Glutamatergic neuron (in vitro differentiated cells): ENCODE measurements around the gene AGFG1. TPM values are rescaled to one million over a fixed set of nuclear protein-coding genes. Genes with fewer than 3 reads are reported as not detected.

Experiments
- DNase-seq: peaks from one replicate; pipeline ENCODE4 v3.0.0; 2022
- H3K27ac Mint-ChIP-seq: one replicate; pipeline ENCODE4 v1.8.0; 2020; ENCODE audit warnings: mild to moderate bottlenecking, mixed read lengths, inconsistent platforms; ENCODE audit not compliant: unreplicated experiment
- H3K27me3 Mint-ChIP-seq: one replicate; pipeline ENCODE4 v1.8.0; 2020; ENCODE audit warnings: mild to moderate bottlenecking, moderate library complexity, mixed read lengths, inconsistent platforms; ENCODE audit not compliant: unreplicated experiment
- H3K36me3 Mint-ChIP-seq: one replicate; pipeline ENCODE4 v1.8.0; 2020; ENCODE audit warnings: mild to moderate bottlenecking, mixed read lengths, inconsistent platforms; ENCODE audit not compliant: unreplicated experiment
- H3K4me1 Mint-ChIP-seq: one replicate; pipeline ENCODE4 v1.8.0; 2020; ENCODE audit warnings: mild to moderate bottlenecking, low read depth, mixed read lengths, inconsistent platforms; ENCODE audit not compliant: unreplicated experiment
- H3K4me3 Mint-ChIP-seq: one replicate; pipeline ENCODE4 v1.8.0; 2020; ENCODE audit warnings: mild to moderate bottlenecking, mixed read lengths, inconsistent platforms; ENCODE audit not compliant: unreplicated experiment
- H3K9me3 Mint-ChIP-seq: one replicate; pipeline ENCODE4 v1.8.0; 2020; ENCODE audit warnings: mild to moderate bottlenecking, moderate library complexity, mixed read lengths, inconsistent platforms; ENCODE audit not compliant: unreplicated experiment
- CTCF ChIP-seq: fragments of 200-600 bp; sonication (generic); IDR thresholded peaks from one replicate; pipeline ENCODE4 v1.5.0; 2021; ENCODE audit not compliant: partially characterized antibody, unreplicated experiment
- total RNA-seq: library from RNA; stranded (reverse); fragmentation: NEBNext Ultra II Directional; extraction: Animal tissue kit (Norgen Biotek cat#: 25700); gene quantifications from one replicate; pipeline ENCODE4 v1.2.1, GENCODE V29; 2021; ENCODE audit not compliant: unreplicated experiment

The AGFG1 gene
- total RNA-seq, 1 donor from 2014 or later: 108 TPM

GRCh38 chr2:227454323-227454860, 17.6 kb upstream of the AGFG1 start:
- H3K4me3 Mint-ChIP-seq: no peak overlapping the region
- H3K4me1 Mint-ChIP-seq: peaks cover 2% of the 10 kb centered on the region
- H3K27ac Mint-ChIP-seq: no peak overlapping the region
- DNase-seq: no peak
- no peak for TF ChIP-seq CTCF
- H3K36me3 Mint-ChIP-seq: no peaks in the 10 kb centered on the region
- no peaks in the 10 kb centered on the region for H3K27me3 Mint-ChIP-seq
- peaks cover 2% of the 10 kb centered on the region for H3K9me3 Mint-ChIP-seq

DNA sequence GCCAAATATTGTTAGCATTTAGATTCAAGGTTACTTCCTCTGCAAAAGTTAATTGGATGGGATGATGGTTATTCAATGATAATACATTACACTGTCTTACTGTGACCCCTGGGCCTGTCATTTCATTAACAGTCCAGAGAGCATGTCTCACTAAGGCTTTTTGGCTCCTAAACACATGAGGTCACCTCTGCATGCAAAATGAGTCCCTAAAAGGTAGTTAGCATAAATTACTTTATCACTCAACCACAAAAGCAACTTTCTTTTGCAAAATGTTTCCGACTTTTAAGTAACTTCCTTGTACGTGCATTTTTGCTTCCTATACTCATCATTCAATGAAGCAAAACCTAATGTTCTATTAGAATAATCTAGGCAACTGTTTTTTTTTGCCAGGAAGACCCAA, 16.8 kb upstream of the AGFG1 start:
- Mint-ChIP-seq H3K27me3 (no peaks in the 10 kb centered on the region), H3K9me3 (peaks cover 2% of the 10 kb centered on the region), H3K27ac (no peak overlapping the region), H3K4me3 (no peak overlapping the region), H3K36me3 (no peaks in the 10 kb centered on the region), H3K4me1 (no peaks in the 10 kb centered on the region)
- no peak for TF ChIP-seq CTCF
- no peak for DNase-seq

DNA sequence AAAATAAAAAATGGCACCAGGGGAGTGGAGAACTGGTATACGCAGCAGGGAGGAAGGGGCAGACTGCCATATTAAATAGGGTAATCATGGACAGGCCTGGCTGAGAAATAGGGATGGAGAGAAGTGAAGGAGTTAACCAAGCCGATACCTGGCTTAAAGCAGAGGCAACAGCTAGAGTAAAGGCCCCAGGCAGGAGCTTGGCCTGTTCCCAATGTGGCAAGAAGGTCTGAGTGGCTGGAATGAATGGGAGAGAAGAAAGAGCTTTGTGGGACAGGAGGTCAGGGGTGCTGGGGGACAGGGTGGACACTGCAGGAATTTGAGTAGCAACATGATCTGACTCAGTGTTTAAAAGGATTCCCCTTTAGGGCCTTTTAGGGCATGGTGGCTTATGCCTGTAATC, 15.9 kb upstream of the AGFG1 start:
- Mint-ChIP-seq H3K9me3 (peaks cover 2% of the 10 kb centered on the region), H3K36me3 (no peaks in the 10 kb centered on the region), H3K27me3 (no peaks in the 10 kb centered on the region), H3K27ac (no peak overlapping the region), H3K4me1 (no peaks in the 10 kb centered on the region), H3K4me3 (no peak overlapping the region)
- no peak for DNase-seq
- no peak for TF ChIP-seq CTCF

DNA sequence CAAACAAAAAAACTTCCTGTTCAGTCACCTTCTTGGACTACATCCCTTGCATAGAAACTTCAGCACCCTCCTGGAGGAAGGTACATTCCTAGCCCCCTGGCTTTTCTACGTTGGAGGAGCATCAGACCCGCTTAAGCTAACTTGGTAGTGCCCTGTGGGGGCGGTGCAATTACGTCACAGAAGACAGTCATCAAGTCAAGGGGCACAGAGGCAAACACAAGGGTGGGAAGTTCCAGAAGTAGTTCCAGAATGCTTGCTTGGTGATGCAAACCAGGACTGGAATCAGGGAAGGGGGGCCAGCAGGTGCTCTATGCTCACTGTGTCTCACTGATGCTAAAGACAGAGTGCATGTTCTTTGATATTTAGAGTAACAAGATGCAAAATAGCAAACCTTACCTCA, 15.2 kb upstream of the AGFG1 start:
- no peaks in the 10 kb centered on the region for H3K27me3 Mint-ChIP-seq
- no peak for TF ChIP-seq CTCF
- no peak overlapping the region for H3K27ac Mint-ChIP-seq
- no peak for DNase-seq
- peaks cover 2% of the 10 kb centered on the region for H3K9me3 Mint-ChIP-seq
- no peak overlapping the region for H3K4me3 Mint-ChIP-seq
- no peaks in the 10 kb centered on the region for H3K36me3 Mint-ChIP-seq
- H3K4me1 Mint-ChIP-seq: no peaks in the 10 kb centered on the region

DNA sequence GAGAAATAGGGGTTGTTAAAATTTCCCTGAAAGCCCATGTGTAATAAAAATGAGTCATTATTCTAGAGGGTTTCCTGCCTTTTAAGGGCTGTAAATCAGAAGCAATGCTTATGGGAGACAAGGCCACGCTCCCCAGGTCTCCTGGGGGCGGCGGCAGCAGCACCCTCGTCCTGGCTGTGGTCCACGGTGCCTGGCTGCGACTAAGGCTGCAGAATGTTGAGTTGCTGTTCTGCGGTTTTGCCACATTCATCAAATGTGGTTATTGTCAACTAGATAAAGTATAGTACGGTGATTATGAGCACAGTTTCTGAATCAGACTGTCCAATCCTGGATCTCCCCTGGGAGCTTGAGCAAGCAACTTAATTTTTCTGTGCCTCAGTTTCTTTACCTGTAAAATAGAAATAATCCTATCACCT, 11.9 kb upstream of the AGFG1 start:
- no peaks in the 10 kb centered on the region for H3K36me3 Mint-ChIP-seq
- peaks cover 2% of the 10 kb centered on the region for H3K27me3 Mint-ChIP-seq
- TF ChIP-seq CTCF: no peak

More for the DNA sequence above, 11.9 kb upstream of the AGFG1 start:
- H3K27ac Mint-ChIP-seq: no peak overlapping the region
- H3K4me1 Mint-ChIP-seq: peaks cover 5% of the 10 kb centered on the region
- no peak overlapping the region for H3K4me3 Mint-ChIP-seq
- H3K9me3 Mint-ChIP-seq: peaks cover 6% of the 10 kb centered on the region
- DNase-seq: no peak
